Central memory CD4-positive, alpha-beta T cell (primary cell): ENCODE data around the gene HERC2.
A peak's percentile ranks its signal among the peaks of the same experiment; 100 is the strongest.
"Not testable (repeated sequence)": the region's sequence is repeated elsewhere in the genome, so short reads cannot be mapped to it uniquely, and the experiment has no call there.

Experiments used
- DNase-seq: peaks from one replicate; pipeline ENCODE4 v3.0.0; 2022
- total RNA-seq, 3 experiments: gene quantifications; one replicate each; lab custom pipeline; 2026; lab: John Stamatoyannopoulos, UW

Gene HERC2, protein sequence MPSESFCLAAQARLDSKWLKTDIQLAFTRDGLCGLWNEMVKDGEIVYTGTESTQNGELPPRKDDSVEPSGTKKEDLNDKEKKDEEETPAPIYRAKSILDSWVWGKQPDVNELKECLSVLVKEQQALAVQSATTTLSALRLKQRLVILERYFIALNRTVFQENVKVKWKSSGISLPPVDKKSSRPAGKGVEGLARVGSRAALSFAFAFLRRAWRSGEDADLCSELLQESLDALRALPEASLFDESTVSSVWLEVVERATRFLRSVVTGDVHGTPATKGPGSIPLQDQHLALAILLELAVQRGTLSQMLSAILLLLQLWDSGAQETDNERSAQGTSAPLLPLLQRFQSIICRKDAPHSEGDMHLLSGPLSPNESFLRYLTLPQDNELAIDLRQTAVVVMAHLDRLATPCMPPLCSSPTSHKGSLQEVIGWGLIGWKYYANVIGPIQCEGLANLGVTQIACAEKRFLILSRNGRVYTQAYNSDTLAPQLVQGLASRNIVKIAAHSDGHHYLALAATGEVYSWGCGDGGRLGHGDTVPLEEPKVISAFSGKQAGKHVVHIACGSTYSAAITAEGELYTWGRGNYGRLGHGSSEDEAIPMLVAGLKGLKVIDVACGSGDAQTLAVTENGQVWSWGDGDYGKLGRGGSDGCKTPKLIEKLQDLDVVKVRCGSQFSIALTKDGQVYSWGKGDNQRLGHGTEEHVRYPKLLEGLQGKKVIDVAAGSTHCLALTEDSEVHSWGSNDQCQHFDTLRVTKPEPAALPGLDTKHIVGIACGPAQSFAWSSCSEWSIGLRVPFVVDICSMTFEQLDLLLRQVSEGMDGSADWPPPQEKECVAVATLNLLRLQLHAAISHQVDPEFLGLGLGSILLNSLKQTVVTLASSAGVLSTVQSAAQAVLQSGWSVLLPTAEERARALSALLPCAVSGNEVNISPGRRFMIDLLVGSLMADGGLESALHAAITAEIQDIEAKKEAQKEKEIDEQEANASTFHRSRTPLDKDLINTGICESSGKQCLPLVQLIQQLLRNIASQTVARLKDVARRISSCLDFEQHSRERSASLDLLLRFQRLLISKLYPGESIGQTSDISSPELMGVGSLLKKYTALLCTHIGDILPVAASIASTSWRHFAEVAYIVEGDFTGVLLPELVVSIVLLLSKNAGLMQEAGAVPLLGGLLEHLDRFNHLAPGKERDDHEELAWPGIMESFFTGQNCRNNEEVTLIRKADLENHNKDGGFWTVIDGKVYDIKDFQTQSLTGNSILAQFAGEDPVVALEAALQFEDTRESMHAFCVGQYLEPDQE (N-terminal part only)
- 69.0 to 165 (median 117) reads per million in 3 experiments for total RNA-seq

DNA sequence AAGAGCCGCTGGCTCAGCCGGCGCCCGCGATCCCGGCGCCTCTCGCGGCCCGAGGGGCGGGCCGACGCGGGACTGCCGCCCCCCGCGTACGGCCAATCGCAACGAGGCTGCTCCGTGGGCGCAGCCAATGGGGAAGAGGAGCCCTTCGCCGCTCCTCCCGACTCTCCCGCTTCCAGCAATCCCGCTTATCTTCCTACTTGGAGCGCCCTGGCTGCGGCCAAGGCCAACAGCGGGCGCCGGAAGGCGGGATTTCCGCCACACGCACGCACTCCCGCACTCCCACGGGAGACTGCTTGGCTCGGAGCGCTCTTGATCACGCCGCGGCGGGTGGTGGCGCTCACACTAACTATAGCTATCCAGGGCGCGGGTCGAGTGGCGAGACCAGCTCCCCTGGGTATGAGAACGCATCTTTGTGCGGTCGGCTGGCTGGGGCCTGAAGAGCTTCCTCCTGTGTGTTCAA, at the start of gene HERC2:
HERC2 (minus strand) TSS at position 51 of the 460 bp plus-strand sequence. CDS start 746 bp downstream, outside the sequence.
- DNase-seq = not testable (repeated sequence)

DNA sequence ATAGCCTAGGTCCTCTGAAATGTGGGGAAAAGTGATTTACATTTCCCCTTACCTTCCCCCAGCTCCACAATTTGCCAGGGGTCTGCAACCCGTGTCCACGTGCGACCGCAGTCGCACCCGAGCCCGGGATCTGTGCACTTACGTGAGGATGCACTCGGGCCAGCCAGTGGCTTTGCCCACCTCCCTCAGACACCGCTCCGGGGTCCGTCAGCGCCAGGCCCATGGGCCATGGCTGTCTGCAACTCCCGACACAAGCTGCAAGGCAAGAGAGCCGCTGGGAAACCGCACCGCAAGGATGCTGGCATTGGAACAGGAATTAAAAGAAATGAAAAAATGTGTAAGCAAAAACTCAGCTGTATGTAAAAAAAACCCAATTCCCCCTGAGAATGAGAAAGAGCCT, 43.5 kb upstream of the HERC2 start:
- DNase-seq = not testable (repeated sequence)

DNA sequence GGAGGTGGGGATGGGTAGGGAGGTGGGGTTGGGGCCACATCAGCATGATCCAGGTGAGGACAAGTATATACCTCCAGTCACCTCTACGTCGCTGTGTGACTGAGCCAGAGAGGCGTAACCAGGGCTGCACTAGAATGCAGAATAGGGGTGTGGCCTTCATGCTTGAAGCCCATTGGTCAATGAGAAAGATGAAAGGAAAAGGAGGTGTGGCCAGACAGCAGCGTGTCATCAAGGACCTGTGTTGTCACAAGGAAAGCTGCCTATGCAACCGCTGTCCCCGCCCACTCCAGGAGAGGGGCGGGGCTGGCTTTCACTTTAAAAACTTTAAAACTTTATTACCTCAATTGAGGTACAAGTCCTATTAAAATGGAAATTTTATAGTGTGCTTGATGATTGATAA, 36.0 kb upstream of the HERC2 start, which contains the start of gene GOLGA6L24:
GOLGA6L24 (minus strand) TSS at position 101 of the 400 bp plus-strand sequence; CDS start at position 40, 61 bp downstream.
- not testable (repeated sequence) for DNase-seq

DNA sequence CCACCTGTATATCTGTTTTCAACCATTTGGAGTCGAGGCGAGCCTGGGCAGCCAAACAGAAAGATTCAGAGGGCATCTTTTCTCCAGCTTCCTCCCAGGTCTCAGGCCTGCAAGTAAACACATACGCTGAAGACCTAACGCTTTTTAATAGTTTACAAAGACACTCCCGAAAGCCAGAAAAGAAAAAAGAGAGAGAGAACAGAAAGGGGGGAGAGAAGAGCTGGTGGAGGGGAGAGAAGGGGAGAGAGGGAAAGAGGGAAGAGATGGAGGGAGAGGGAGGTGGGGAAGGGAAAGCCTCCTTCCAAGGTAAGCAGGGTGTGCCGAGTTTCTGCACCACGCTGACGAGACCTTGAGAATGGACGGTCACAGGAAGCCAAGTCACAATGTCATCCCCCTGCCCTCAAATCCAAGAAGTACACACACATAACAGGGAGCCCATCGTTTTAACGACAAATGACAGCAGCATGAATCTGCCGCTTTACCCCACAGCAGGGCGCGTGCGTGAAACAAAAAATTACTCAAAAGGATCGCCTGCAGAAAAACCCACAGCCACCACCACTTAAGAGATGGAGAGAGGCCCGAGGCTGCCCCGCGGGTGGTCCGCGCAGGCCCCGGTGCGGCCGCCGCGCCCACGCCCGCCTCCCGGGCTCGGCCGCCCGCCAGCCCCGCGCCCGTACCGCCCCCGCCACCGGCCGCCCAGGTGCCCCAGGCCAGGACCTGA, 461 bp downstream of the HERC2 start:
- peak; percentile 3 for DNase-seq

DNA sequence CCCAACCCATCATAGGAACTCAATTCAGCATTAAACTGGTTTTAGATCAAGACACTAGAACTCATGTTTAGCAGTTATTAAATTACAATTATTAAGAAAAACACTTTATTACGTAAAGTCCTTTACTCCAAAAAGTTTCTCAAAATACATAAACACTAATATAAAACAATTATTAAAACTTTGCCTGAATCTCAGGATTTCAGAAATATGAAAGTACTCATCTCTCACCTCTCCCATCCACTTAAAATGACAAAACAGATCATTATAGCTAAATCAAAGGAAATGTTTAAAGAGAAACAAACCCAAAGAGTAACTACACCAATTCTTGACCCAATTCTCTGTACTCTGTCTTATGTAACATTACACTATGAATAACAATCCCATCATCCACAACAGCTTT, 2.3 kb downstream of the HERC2 start:
- not testable (repeated sequence) for DNase-seq

DNA sequence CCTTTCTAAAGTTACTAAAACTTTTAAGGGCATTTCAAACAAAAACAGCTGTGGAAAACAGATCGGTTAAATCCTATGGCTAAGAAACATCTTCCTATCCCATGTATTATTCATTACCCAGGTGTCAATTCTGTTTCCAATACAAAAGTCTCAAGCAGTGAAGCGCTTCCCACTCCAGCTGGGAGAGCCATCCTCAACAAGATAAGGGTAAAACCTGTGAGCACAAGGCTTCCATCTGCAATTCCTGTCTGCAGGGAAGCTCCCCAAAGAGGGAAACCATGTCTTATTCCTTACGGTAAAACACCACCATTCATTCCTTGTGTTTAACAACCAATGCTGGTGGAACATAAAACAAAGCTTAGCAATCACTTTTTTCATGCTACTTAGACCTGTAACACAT, 3.2 kb downstream of the HERC2 start:
- DNase-seq = not testable (repeated sequence)

DNA sequence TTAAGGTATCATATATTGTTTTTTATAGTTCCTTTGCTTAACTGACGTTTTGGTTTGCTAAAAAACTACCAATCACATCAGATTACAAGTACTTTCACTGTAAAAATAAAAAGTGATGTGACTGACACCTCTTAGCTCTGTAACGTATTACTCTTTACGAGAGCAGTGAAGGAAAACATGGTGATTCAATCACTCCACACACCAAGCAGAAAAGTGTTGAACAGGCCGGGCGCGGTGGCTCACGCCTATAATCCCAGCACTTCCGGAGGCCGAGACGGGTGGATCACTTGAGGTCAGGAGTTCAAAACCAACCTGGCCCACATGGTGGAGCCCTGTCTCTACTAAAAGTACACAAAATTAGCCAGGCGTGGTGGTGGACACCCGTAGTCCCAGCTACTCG, 3.9 kb downstream of the HERC2 start:
- not testable (repeated sequence) for DNase-seq

DNA sequence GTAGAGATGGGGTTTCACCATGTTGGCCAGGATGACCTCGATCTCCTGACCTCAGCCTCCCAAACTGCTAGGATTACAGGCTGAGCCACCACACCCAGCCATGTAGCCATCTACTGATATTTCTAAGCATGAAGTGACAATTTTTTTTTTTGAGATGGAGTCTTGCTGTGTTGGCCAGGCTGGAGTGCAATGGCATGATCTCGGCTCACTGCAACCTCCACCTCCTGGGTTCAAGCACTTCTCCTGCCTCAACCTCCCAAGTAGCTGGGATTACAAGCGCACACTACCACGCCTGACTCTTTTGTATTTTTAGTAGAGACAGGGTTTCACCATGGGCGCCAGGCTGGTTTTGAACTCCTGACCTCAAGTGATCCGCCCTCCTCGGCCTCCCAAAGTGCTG, 5.0 kb downstream of the HERC2 start:
- not testable (repeated sequence) for DNase-seq

DNA sequence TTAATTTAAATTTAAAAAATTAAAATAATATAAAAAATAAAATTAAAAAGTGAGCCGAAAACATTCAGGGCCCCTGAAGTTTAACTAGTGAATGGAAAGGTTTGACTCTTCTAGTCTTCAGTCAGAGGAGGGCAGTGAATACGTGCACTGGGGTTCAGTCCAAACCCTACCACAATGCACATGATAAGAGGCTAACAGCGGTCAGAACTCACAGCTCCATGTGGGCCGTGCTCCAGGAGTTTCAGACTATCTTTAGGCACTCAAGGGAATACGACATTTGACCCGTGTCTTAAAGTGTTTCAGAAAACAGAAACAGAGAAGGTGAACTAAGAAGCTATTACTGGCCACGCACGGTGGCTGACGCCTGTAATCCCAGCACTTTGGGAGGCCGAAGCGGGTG, 11.5 kb downstream of the HERC2 start:
- not testable (repeated sequence) for DNase-seq

DNA sequence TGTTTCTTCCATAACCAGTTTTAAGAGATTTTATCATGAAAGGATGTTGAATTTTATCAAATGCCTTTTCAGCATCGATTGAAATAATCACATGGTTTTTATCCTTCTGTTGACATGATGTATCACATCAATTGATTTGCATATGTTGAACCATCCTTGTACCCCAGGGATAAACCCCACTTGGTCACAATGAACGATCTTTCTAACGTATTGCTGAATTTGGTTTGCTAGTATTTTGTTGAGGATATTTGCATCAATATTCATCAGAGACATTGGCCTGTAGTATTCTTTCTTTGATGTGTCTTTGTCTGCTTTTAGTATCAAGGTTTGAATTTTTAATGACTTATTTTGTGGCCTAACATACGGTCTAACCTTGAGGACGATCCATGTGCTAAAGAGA, 13.3 kb downstream of the HERC2 start:
- DNase-seq = not testable (repeated sequence)

DNA sequence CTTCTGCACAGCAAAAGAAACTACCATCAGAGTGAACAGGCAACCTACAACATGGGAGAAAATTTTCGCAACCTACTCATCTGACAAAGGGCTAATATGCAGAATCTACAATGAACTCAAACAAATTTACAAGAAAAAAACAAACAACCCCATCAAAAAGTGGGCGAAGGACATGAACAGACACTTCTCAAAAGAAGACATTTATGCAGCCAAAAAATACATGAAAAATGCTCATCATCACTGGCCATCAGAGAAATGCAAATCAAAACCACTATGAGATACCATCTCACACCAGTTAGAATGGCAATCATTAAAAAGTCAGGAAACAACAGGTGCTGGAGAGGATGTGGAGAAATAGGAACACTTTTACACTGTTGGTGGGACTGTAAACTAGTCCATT, 16.3 kb downstream of the HERC2 start:
- not testable (repeated sequence) for DNase-seq

DNA sequence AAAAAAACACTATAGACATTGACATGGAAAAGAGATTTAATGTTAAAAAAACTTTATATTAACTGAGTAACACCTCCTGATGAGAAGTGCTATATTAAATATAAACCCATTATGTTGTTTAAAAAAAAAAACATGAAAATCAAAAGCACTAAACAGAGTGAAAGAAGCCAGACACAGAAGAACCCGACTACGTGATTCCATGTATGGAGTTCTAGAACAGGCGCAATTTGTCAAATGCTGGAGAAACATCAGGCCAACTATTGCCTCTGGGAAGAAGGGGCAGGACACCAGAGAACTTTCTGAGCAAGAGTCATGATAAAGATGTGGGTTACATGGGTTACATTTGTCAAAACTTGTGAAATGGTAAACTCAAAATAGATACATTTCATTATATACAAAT, 24.5 kb downstream of the HERC2 start:
- DNase-seq = not testable (repeated sequence)

DNA sequence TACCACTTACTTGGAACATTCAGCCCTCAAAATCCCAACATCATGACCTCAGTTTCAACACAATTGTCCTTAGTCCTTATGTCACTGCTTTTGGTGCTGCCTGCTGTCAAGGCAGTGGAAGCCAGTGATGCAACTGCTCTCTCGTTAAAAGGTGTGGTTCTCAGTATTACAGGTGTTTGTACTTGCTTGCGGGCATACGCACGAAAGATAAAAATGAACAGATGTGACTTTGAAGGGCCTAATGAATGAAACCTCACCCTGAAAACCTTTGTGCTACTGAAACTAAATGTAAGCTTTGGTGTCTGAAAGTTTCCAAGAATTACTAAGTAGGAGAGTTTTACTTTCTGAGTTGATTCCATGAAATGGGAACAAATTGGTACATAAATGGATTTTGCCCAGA, 25.2 kb downstream of the HERC2 start:
- DNase-seq = not testable (repeated sequence)

DNA sequence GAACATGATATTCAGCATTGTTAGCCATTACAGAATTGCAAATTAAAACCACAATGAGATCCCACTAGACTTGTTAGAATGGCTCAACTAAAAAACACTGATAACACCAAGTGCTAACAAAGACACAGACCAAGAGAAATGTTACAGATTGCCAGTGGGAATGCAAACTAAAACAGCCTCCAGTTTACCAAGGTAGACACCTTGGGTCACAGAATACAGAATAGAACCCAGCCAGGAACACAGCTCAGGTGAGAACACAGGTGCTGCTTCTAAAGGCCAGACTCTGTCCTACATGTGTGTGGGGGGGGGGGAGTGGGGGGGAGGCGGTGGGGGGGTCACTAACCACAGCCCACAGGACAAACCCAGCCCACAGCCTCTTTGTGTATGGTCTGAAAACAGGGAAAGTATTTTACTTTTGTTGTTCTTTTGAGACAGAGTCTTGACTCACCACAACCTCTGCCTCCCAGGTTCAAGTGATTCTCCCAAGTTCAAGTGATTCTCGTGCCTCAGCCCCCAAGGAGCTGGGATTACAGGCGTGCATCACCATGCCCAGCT, 26.9 kb downstream of the HERC2 start:
- DNase-seq = not testable (repeated sequence)

DNA sequence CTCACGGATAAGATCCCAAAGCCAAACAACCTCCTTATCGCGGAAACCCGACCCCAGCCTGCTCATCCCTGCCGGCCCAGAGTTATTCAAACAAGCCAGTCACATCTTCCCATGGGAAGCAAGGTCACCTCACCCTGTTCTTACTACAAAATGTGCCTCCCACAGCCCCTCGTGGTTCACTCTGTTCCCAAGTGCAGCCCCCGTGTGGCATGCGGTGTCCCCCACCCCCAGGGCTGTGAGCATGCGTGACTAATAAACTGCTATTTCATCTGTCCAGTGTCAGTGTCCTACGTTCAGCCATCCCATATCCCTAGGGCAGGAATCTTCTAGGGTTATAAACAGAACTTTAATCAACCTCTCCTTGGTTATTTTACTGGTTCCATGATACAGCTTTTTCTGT, 27.4 kb downstream of the HERC2 start:
- not testable (repeated sequence) for DNase-seq

DNA sequence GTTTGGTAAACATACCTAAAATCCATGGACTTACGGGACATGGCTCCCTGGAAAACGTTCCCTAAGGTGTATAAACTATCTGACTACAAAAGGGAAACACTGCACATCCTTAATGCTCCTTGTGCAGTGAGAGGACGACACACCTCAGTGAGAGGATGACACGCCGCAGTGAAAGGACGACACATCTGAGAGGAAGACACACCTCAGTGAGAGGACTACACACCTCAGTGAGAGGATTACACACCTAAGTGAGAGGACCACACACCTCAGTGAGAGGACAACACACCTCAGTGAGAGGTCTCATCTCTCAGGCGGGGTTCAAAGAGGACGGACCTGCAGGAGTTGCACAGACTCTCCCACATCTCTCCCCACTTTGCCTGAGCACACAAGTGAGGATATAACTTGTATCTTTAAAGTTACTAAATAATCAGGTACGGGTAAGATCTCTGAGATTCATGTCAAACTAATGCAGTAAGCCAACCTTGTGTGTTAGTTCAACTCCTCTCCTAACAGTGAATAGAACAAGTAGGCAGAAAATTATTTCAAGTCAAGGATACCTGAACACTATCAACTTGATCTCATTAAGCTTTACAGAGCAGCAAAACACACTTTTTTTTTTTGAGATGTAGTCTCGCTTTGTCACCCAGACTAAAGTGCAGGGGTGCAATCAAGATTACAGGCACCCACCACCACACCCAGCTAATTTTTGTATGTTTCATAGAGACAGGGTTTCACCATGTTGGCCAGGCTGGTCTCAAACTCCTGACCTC, 32.1 kb downstream of the HERC2 start:
- DNase-seq = no peak

DNA sequence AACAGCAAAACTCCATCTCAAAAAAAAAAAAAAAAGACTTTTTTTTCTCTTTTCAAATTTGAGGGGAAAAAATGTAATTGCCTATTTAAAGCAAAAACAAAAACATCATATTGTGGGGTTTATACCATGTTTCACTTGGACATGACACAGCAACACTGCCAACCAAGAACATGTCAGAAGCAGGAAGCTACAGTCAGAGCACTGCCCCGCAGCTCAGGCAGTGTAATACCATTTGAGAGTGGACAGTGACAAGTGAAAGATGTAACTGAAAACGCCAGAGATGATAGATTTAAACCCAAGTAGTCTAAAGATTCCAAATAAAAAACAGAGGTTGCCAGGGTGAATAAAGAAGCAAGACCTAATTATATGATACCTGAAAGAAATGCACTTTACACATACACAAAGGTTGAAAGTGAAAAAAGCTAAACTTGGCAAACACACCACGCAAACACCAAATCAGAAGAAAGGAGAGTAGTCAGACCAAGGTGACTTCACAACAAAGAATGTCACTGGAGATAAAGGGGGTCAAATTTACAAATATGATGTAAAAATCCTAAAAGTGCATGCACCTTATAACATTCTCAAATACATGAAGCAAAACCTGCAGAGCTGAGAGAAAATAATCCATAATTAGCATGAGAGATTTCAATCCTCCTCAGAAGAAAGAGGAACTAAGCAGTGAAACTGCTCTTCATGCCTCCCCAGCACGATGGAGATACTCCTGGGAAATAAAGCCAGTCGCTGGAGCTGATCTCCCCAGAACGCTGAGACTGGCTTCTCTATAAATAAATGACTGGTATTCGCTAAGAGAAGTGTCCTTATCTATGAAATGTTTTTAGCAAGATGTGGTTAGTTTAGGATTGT, 32.9 kb downstream of the HERC2 start:
- DNase-seq = not testable (repeated sequence)

DNA sequence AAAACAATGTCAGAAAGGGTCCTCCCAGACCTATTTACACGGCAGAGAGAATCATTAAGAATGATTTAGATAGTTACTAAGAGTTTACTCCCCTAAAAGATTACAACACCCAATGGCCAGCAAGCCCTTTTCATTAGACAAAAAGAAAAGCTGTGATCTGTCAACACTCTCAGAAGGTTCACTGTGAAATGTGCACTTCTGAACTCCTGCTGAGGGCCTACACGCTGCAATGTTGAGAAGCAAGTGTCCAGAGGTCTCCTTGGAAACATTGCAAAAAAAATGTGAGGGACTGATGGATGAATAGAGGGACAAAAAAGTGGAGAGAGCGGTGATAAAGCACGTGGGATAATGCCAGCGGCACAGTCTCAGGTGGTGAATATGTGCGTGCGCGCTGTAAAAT, 35.3 kb downstream of the HERC2 start:
- not testable (repeated sequence) for DNase-seq

DNA sequence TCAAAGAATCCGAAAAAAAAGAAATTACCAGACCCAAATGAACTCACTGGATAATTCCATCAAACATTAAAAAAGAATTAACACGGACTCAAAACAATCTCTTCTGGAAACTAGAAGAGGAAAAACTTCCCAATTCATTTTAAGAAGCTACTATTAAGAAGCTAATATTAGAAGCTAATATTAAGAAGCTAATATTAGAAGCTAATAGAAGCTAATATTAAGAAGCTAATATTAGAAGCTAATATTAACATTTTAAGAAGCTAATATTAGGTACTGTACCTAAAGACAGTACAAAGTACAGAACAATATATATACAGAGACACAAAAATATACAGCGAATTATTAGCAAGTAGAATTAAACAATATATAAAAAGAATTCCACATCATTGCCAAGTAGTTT, 35.9 kb downstream of the HERC2 start:
- no peak for DNase-seq
